Astrocyte of the spinal cord (primary cell): ENCODE measurements around the gene SEMA4B.
A peak's percentile ranks its signal among the peaks of the same experiment; 100 is the strongest.

ENCODE experiments used
- DNase-seq: peaks from one replicate; pipeline ENCODE4 v3.0.0; 2011; ENCODE audit warnings: low read depth, low spot score
- H3K4me3 ChIP-seq: 2 replicates; pipeline ENCODE4 v1.5.1; 2011; ENCODE audit warnings: low read depth, mild to moderate bottlenecking, low read length, moderate library complexity
- CTCF ChIP-seq: IDR thresholded peaks from 2 replicates; pipeline ENCODE4 v1.5.1; 2012; ENCODE audit warnings: low read depth, mild to moderate bottlenecking, low read length, inconsistent platforms
- in situ Hi-C: cut with HindIII; loops from 2 replicates; pipeline ENCODE4 v1.10.0; 2017; ENCODE audit warnings: low sequenced_read_pairs

Gene SEMA4B

GRCh38 chr15:90239371-90239770 is 38.2 kb downstream of the SEMA4B start:
- H3K4me3 ChIP-seq = no peak overlapping the region
- in situ Hi-C loops = no loop called here
- DNase-seq = no peak
- no peak for TF ChIP-seq CTCF

- in situ Hi-C loops = no loop called here
- no peak for TF ChIP-seq CTCF
- no peak overlapping the region for H3K4me3 ChIP-seq
These were observed 39.7 kb downstream of the SEMA4B start for GRCh38 chr15:90240856-90241255.

GRCh38 chr15:90241343-90242192 is 40.4 kb downstream of the SEMA4B start:
- H3K4me3 ChIP-seq = no peak overlapping the region
- no peak for DNase-seq
- in situ Hi-C loops = no loop called here
- no peak for TF ChIP-seq CTCF

More at GRCh38 chr15:90240856-90241255, 39.7 kb downstream of the SEMA4B start:
- no peak for DNase-seq

GRCh38 chr15:90243943-90244639 is 43.0 kb downstream of the SEMA4B start:
- no peak for DNase-seq
- in situ Hi-C loops = no loop called here
- no peak for TF ChIP-seq CTCF
- H3K4me3 ChIP-seq = no peak overlapping the region

- no peak for DNase-seq
- TF ChIP-seq CTCF = no peak
- in situ Hi-C loops = no loop called here
- H3K4me3 ChIP-seq = peak overlapping the region; percentile 60
These were observed 47.7 kb downstream of the SEMA4B start for GRCh38 chr15:90248789-90249202.

GRCh38 chr15:90249203-90249863 is 48.2 kb downstream of the SEMA4B start, which contains the start of gene TTLL13:
TSS of gene TTLL13 (plus strand) at chr15:90249556. CDS start at chr15:90250631, 1,075 bp downstream.
- TF ChIP-seq CTCF = no peak
- in situ Hi-C loops = no loop called here
- peak within 1 kb of the TSS; percentile 60 for H3K4me3 ChIP-seq
- DNase-seq = peak; percentile 83
